Lower leg skin (tissue), 4 donors: ENCODE measurements around the gene DISP3. TPM values are rescaled to one million over a fixed set of nuclear protein-coding genes. Genes with fewer than 3 reads are reported as not detected.

Source experiments
- DNase-seq, 2 donors: peaks; one replicate each; pipeline ENCODE4 v3.0.0-alpha.2; 2019; ENCODE audit warnings: low spot score in 2 of 2
- H3K4me3 ChIP-seq: fragments of 200-600 bp; sonication (generic); 2 replicates; pipeline ENCODE4 v1.5.1; 2017; ENCODE audit warnings: mild to moderate bottlenecking, low read depth; ENCODE audit not compliant: poor library complexity, severe bottlenecking
- CTCF ChIP-seq, 3 donors: fragments of 450-650 bp; IDR thresholded peaks; one replicate each; pipeline ENCODE4 v1.5.1; 2016; ENCODE audit warnings: antibody characterized with exemption in 3 of 3, mild to moderate bottlenecking in 3 of 3, moderate library complexity in 2 of 3
- POLR2A ChIP-seq, 2 donors: fragments of 450-650 bp; IDR thresholded peaks; one replicate each; pipeline ENCODE4 v1.6.1; 2016 to 2017; ENCODE audit warnings: antibody characterized with exemption in 2 of 2, mild to moderate bottlenecking in 1 of 2, moderate library complexity in 1 of 2
- WGBS, 2 donors: methylation state at CpG; one replicate each; pipeline ENCODE4 v1.1.5; 2018; 5-methylcytosine and 5-hydroxymethylcytosine counted together
- intact Hi-C: fragments of 100-400 bp; cut with DNase I; formaldehyde crosslinking; loops from one replicate; pipeline ENCODE4 v1.15.0; 2023; ENCODE audit warnings: low total_unique reads
- total RNA-seq, 4 donors: library from RNA; depleted of rRNA; stranded (reverse); fragments of >200 nt; gene quantifications; one replicate each; pipeline ENCODE4 v1.1.0, GENCODE V29; 2016

The DISP3 gene
- total RNA-seq, 4 donors from 2014 or later: not detected

GRCh38 chr1:11513681-11514080 lies 34.7 kb downstream of the DISP3 start:
- WGBS, 2 donors: 86 to 97% methylated on average over 1 of the region's 1 CpG
- H3K4me3 ChIP-seq: no peak overlapping the region
- DNase-seq: no peak
- TF ChIP-seq POLR2A (IDR thresholded peaks at IDR 0.05) (no peak), CTCF (IDR thresholded peaks at IDR 0.05) (no peak)
- intact Hi-C loops: no loop called here

- intact Hi-C loops: no loop called here
- no peak overlapping the region for H3K4me3 ChIP-seq
- peak in 1 of 2 donors; percentile 56 for DNase-seq
- WGBS, 2 donors: 78 to 86% methylated on average over 4 of the region's 4 CpGs
- TF ChIP-seq CTCF (IDR thresholded peaks at IDR 0.05) (no peak), POLR2A (IDR thresholded peaks at IDR 0.05) (no peak)
Observed at GRCh38 chr1:11514366-11514765, 35.4 kb downstream of the DISP3 start.

GRCh38 chr1:11515368-11516300 lies 36.7 kb downstream of the DISP3 start:
- H3K4me3 ChIP-seq: no peak overlapping the region
- peak in 1 of 2 donors; percentile 73 for DNase-seq
- intact Hi-C loops: no loop called here
- TF ChIP-seq POLR2A (IDR thresholded peaks at IDR 0.05) (no peak), CTCF (IDR thresholded peaks at IDR 0.05) (no peak)
- 91 to 94% methylated on average over 21 of the region's 21 CpGs for WGBS, 2 donors

GRCh38 chr1:11516961-11517635 lies 38.1 kb downstream of the DISP3 start:
- intact Hi-C loops: no loop called here
- 77 to 91% methylated on average over 9 of the region's 9 CpGs for WGBS, 2 donors
- TF ChIP-seq CTCF (IDR thresholded peaks at IDR 0.05): no peak
- TF ChIP-seq POLR2A (IDR thresholded peaks at IDR 0.05): no peak
- peak in 1 of 2 donors; percentile 78 for DNase-seq
- no peak overlapping the region for H3K4me3 ChIP-seq

GRCh38 chr1:11518016-11518701 lies 39.2 kb downstream of the DISP3 start:
- DNase-seq: peak in 1 of 2 donors; percentile 52
- WGBS, 2 donors: 75 to 85% methylated on average over 12 to 16 of the region's 16 CpGs
- intact Hi-C loops: no loop called here
- no peak overlapping the region for H3K4me3 ChIP-seq
- TF ChIP-seq CTCF (IDR thresholded peaks at IDR 0.05) (no peak), POLR2A (IDR thresholded peaks at IDR 0.05) (no peak)
